ENCODE measurements around the gene DNMT3B.
"Not testable (repeated sequence)": the region's sequence is repeated elsewhere in the genome, so short reads cannot be mapped to it uniquely, and the experiment has no call there.

Gene DNMT3B

DNA sequence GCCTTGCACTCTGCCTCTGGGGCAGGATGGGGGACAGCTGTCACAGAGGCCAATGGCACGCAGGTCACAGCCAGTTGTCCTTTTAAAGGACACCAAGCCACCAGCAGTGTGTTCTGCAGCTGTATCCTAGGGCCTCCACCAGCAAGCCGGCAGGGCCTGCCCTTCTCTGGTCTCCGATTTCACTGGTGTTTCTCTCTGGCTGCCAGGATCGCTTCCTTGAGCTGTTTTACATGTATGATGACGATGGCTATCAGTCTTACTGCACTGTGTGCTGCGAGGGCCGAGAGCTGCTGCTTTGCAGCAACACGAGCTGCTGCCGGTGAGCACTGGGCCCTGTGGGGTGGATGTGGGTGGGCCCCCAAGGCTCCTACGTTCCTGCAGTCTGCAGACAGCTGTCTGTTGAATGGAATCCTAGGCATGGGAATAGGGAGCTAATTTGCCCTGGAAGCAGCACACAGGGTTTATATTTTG lies 34.8 kb downstream of the DNMT3B start:
- TF ChIP-seq, protein P1, sequence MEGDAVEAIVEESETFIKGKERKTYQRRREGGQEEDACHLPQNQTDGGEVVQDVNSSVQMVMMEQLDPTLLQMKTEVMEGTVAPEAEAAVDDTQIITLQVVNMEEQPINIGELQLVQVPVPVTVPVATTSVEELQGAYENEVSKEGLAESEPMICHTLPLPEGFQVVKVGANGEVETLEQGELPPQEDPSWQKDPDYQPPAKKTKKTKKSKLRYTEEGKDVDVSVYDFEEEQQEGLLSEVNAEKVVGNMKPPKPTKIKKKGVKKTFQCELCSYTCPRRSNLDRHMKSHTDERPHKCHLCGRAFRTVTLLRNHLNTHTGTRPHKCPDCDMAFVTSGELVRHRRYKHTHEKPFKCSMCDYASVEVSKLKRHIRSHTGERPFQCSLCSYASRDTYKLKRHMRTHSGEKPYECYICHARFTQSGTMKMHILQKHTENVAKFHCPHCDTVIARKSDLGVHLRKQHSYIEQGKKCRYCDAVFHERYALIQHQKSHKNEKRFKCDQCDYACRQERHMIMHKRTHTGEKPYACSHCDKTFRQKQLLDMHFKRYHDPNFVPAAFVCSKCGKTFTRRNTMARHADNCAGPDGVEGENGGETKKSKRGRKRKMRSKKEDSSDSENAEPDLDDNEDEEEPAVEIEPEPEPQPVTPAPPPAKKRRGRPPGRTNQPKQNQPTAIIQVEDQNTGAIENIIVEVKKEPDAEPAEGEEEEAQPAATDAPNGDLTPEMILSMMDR (IDR thresholded peaks at IDR 0.05; ENCODE audit: borderline replicate concordance, insufficient read depth, low read depth, low read length) = no peak
- no peak overlapping the region for H3K4me3 ChIP-seq (ENCODE audit: low read depth, low read length)

DNA sequence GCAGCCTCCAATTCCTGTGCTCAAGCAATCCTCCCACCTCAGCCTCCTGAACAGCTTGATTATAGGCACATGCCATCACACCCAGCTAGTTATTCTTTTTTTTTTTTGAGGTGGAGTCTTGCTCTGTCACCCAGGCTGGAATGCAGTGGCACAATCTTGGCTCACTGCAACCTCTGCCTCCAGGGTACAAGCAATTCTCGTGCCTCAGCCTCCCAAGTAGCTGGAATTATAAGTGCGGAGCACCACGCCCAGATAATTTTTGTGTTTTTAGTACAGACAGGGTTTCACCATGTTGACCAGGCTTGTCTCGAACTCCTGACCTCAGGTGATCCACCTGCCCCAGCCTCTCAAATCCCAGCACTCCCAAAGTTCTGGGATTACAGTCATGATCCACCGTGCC lies 35.4 kb downstream of the DNMT3B start:
- not testable (repeated sequence) for H3K4me3 ChIP-seq (ENCODE audit: low read depth, low read length)

GRCh38 chr20:32798046-32798981 lies 36.1 kb downstream of the DNMT3B start:
- H3K4me3 ChIP-seq (ENCODE audit: low read depth, low read length) = no peak overlapping the region
- TF ChIP-seq, protein P1 (IDR thresholded peaks at IDR 0.05; ENCODE audit: borderline replicate concordance, insufficient read depth, low read depth, low read length) = no peak

DNA sequence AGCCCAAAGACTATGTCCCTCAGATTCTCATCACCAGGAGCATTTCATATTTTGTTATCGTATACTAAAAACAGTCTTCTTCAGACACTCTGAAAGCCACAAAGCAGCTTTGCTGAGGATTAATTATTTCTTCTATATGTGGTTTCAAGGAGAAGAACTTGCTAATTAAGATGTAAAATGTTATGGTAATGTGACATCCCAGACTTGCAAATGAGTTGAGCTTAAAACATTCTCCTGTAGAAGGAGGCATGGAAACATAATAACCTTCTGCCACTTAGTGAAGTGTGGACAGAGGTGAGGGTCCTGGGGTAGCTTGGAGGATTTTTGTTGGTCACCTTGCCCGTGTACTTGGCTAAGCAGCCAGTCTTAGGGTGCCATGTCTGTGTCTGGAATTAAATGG lies 40.9 kb downstream of the DNMT3B start:
- TF ChIP-seq, protein P1 (IDR thresholded peaks at IDR 0.05; ENCODE audit: borderline replicate concordance, insufficient read depth, low read depth, low read length) = no peak
- H3K4me3 ChIP-seq (ENCODE audit: low read depth, low read length) = no peak overlapping the region

DNA sequence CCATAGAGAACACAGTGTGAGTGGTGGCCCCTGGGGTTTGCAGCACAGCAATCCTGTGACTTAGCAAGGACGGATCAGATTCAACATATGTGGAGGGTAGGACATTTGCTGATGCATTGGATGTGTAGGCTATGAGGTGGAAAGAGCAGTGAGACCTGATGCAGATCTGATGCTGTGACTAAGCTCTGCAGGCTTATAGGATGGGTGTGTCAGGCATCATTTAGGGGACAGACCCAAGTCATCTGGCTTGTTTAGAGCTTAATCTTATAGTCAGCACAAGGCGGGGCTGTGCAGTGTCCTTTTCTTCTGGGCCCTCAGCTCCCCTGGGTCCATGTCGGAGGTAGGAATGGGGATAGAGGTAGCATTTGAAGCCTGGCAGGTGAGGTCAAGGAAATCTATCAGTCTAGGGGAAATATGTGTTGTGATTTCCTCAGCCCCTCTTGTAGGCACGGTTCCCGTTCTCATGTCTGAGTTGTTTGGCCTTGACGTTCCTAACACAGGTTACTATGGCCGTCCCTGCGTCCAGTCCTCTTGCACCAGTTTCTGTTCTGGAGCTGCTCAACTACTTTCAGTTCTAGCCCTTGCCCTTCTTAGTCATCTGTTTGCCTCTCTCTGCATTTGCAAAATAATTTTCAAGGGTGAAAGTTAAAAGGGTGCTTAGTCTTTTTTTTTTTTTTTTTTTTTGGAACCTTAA lies 42.0 kb downstream of the DNMT3B start:
- no peak overlapping the region for H3K4me3 ChIP-seq (ENCODE audit: low read depth, low read length)
- TF ChIP-seq, protein P1 (IDR thresholded peaks at IDR 0.05; ENCODE audit: borderline replicate concordance, insufficient read depth, low read depth, low read length) = no peak

DNA sequence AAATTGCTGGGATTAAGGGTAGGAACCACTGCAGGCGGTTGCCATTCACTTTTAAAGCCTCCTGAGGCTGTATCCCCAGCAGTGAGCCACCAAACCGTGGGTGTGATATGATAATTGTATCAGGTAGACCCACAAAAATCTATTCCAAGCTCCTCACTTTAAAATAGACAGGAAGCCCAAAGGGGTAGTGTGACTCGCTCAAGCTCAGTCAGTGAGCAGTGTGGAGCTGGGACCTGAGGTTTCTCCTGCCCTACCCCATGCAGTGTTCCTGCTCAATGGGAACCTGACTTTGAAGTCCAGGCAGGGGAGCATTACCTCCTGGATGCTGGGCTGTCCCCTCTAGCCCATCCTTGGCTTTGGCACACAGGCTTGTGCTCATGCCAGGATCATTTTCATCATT lies 42.6 kb downstream of the DNMT3B start:
- TF ChIP-seq, protein P1 (IDR thresholded peaks at IDR 0.05; ENCODE audit: borderline replicate concordance, insufficient read depth, low read depth, low read length) = no peak
- H3K4me3 ChIP-seq (ENCODE audit: low read depth, low read length) = no peak overlapping the region

DNA sequence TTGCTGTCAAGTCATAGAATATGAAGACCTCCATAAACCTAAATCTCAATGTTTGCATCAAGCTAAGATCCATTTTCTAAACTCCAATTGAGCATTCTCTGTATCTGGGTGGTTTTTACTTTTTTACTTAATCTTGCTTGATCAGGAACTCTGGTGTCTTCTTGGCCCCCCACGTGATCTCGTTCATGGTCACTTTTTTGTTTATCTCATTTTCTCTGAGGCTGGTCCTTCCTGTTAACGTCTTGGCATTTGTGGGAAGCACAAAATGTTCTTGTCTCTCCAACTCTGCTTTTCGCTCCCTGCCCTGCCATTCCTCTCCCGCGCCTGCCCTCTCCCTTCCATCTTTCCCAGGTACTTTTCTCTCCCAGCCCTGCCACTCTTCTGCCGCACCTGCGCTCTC lies 43.5 kb downstream of the DNMT3B start:
- H3K4me3 ChIP-seq (ENCODE audit: low read depth, low read length) = no peak overlapping the region
- TF ChIP-seq, protein P1 (IDR thresholded peaks at IDR 0.05; ENCODE audit: borderline replicate concordance, insufficient read depth, low read depth, low read length) = no peak
